GM12801 (cell line): ENCODE measurements around the gene FOSL1.

Experiments
- CTCF ChIP-seq: IDR thresholded peaks from one replicate; pipeline ENCODE4 v1.5.1; 2011; ENCODE audit warnings: control low read depth; ENCODE audit not compliant: insufficient read length; ENCODE audit errors: extremely low read depth

Gene FOSL1

DNA sequence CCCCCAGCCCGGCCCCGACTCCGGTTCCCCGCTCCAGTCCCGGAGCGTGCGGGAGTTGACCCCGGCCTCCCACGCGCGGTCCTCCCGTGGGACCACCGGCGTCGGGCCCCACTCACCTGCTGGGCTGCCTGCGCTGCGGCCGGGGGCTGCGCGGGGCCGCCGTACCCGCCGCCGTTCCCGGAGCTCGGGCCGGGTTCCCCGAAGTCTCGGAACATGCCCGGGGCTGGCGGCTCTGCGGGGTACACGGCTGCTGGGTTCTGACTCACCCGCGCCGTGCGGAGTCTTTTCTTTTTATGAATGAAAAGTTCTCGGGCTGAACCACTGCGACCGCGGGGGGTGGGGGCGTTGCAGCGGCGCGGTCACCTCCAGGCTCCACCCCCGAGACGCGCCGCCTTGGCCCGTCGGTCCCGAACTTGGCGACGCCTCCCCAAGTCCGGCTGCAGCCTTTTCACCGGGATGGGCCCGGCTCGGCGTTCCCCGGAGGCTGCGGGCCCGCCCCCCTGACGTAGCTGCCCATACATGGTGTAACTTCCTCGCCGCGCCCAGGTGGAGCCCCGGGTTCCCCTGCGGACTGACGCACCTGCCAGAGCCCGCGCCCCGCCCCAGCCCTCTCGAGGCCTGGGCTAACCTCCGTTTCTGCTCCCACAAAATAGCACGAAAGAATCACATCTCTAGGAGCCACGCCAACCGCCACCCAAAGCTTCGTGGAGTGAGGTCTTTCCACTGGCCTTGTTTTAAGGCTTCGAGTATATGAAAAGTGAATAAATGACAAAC, at the start of gene FOSL1:
Gene FOSL1, minus strand, starts transcription at position 264 of the 774 bp plus-strand sequence. Its CDS starts 49 bp downstream, at position 215.
- TF ChIP-seq CTCF = no peak

GRCh38 chr11:65947603-65948125, 47.5 kb upstream of the FOSL1 start:
- TF ChIP-seq CTCF = no peak

- TF ChIP-seq CTCF = no peak
Observed at GRCh38 chr11:65947133-65947532, 46.9 kb upstream of the FOSL1 start.

DNA sequence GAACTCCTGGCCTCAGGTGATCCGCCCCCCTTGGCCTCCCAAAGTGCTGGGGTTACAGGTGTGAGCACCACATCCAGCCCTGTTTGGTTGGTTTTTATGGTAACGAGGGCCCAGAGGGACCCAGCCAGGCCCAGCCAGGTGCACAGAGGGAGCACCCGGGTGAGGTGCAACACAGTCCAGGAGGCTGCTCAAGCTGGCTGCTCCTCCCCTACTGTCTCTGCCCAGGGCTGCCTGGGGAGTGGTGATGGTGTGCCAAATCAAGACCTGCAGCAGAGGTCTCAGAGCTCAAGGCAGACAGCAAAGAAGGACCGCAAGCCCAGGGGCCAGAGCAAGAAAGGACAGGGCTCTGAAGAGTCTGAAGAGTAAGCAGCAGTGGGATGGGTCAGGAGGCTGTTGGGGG, 46.5 kb upstream of the FOSL1 start:
- TF ChIP-seq CTCF = no peak

- TF ChIP-seq CTCF = no peak
Observed at GRCh38 chr11:65945941-65946558, 45.9 kb upstream of the FOSL1 start.

DNA sequence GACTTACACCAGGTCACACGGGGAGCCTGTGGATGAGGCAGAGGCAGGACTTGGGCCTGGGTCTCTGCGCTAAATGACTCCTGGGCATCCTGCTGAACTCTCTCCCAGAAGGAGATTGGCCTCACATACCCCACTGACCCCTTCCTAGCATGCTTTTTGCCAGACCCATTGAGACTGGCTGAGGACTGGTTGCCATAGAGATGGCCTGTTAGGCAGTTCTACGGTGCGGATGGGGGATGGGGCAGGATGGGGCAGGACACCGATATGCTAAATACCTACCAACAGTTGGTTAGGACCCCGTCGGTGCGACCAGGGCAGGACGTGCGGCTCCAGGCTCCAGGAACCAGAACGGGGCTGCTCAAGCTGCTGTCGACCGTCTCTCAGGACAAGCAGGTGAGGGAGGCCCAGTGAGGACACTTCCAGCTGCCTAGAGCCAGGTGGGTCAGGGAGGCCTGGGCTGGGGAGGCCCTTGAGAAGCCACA, 45.3 kb upstream of the FOSL1 start, which contains the start of gene TSGA10IP:
Gene TSGA10IP, plus strand, starts transcription at position 51 of the 482 bp plus-strand sequence. Its CDS starts 196 bp downstream, at position 247.
- TF ChIP-seq CTCF = no peak

DNA sequence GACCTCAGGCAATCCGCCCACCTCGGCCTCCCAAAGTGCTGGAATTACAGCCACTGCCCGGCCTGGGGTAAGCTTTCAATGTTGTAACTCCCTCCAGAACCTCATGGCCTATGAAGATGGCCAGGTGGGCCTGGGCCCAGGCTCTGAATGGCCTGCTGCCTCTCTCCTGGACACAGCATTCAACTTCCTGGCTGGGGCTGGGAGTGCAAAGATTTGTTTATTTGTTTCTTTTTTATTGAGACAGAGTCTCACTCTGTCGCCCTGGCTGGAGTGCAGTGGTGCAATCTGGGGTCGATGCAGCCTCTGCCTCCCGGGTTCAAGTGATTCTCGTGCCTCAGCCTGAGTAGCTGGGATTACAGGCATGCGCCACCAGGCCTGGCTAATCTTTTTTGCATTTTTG, 44.6 kb upstream of the FOSL1 start:
- no peak for TF ChIP-seq CTCF
